Mesenchymal stem cell (in vitro differentiated cells and primary cell): Measurements from ENCODE around the gene GTF3C5.
A peak's percentile ranks its signal among the peaks of the same experiment; 100 is the strongest.

ENCODE experiments used
- DNase-seq: peaks from one replicate; pipeline ENCODE4 v3.0.0-alpha.2; 2013
- H2AFZ ChIP-seq: one replicate; pipeline ENCODE4 v1.6.1; 2013; ENCODE audit warnings: low read depth, mild to moderate bottlenecking, control low read depth, inconsistent platforms, low read length, moderate library complexity
- H2AK5ac ChIP-seq: 2 replicates; pipeline ENCODE4 v1.6.1; 2013; ENCODE audit warnings: low read length, moderate library complexity, mild to moderate bottlenecking, inconsistent platforms; ENCODE audit not compliant: severe bottlenecking
- H2BK120ac ChIP-seq: one replicate; pipeline ENCODE4 v1.6.1; 2013; ENCODE audit warnings: low read depth, mild to moderate bottlenecking, inconsistent platforms, low read length, moderate library complexity
- H2BK12ac ChIP-seq, 2 experiments: one replicate each; pipeline ENCODE4 v1.6.1; 2013; ENCODE audit warnings: inconsistent platforms in 2 of 2, low read length in 2 of 2, mild to moderate bottlenecking in 2 of 2, moderate library complexity in 2 of 2, control low read depth in 1 of 2
- H2BK15ac ChIP-seq: one replicate; pipeline ENCODE4 v1.6.1; 2013; ENCODE audit warnings: mild to moderate bottlenecking, low read depth, inconsistent platforms; ENCODE audit not compliant: poor library complexity, severe bottlenecking
- H2BK5ac ChIP-seq: 2 replicates; pipeline ENCODE4 v1.6.1; 2013; ENCODE audit warnings: low read depth, mild to moderate bottlenecking, low read length, control low read depth, inconsistent platforms; ENCODE audit not compliant: poor library complexity, severe bottlenecking
- H3K14ac ChIP-seq, 2 experiments: one replicate each; pipeline ENCODE4 v1.6.1; 2013; ENCODE audit warnings: inconsistent platforms in 2 of 2, low read length in 2 of 2, control low read depth in 1 of 2, mild to moderate bottlenecking in 1 of 2, moderate library complexity in 1 of 2
- H3K18ac ChIP-seq, 2 experiments: one replicate each; pipeline ENCODE4 v1.6.1; 2013; ENCODE audit warnings: inconsistent platforms in 2 of 2, low read length in 2 of 2, control low read depth in 1 of 2, low read depth in 1 of 2, mild to moderate bottlenecking in 1 of 2
- H3K23ac ChIP-seq, 2 experiments: one replicate each; pipeline ENCODE4 v1.6.1; 2013; ENCODE audit warnings: inconsistent platforms in 2 of 2, low read length in 2 of 2, mild to moderate bottlenecking in 2 of 2, moderate library complexity in 2 of 2, control low read depth in 1 of 2
- H3K27ac ChIP-seq: 2 replicates; pipeline ENCODE4 v1.5.1; 2013; ENCODE audit warnings: mild to moderate bottlenecking, moderate library complexity, low read length, control low read depth, inconsistent platforms; ENCODE audit not compliant: poor library complexity, severe bottlenecking
- H3K27me3 ChIP-seq, 2 experiments: 2 replicates each; pipeline versions ENCODE4 v1.6.1 to v1.7.0; 2013; ENCODE audit warnings: low read length in 2 of 2, mild to moderate bottlenecking in 2 of 2, moderate library complexity in 2 of 2, control low read depth in 1 of 2, inconsistent platforms in 1 of 2; ENCODE audit not compliant: control insufficient read depth in 1 of 2, insufficient read depth in 1 of 2
- H3K36me3 ChIP-seq, 2 experiments: 2 replicates each; pipeline versions ENCODE4 v1.6.1 to v1.7.0; 2013; ENCODE audit warnings: low read length in 2 of 2, control low read depth in 1 of 2, inconsistent platforms in 1 of 2, low read depth in 1 of 2, mild to moderate bottlenecking in 1 of 2; ENCODE audit not compliant: insufficient read depth in 2 of 2, control insufficient read depth in 1 of 2
- H3K4ac ChIP-seq, 2 experiments: one replicate each; pipeline ENCODE4 v1.6.1; 2013; ENCODE audit warnings: inconsistent platforms in 2 of 2, low read length in 2 of 2, mild to moderate bottlenecking in 2 of 2, moderate library complexity in 2 of 2, control low read depth in 1 of 2, low read depth in 1 of 2
- H3K4me1 ChIP-seq: 2 replicates; pipeline ENCODE4 v1.6.1; 2013; ENCODE audit warnings: low read depth, low read length, control low read depth; ENCODE audit not compliant: control insufficient read depth, insufficient read depth
- H3K4me2 ChIP-seq: 2 replicates; pipeline ENCODE4 v1.6.1; 2013; ENCODE audit warnings: low read length, mild to moderate bottlenecking, inconsistent platforms; ENCODE audit not compliant: poor library complexity, severe bottlenecking
- H3K4me3 ChIP-seq, 2 experiments: 2 replicates each; pipeline versions ENCODE4 v1.5.1 to v1.7.0; 2013; ENCODE audit warnings: low read length in 2 of 2, mild to moderate bottlenecking in 2 of 2, control low read depth in 1 of 2, low read depth in 1 of 2; ENCODE audit not compliant: insufficient read depth in 1 of 2
- H3K79me1 ChIP-seq: replicated peaks from 2 replicates; pipeline ENCODE4 v1.6.1; 2013; ENCODE audit warnings: mild to moderate bottlenecking, control low read depth, low read length, inconsistent platforms; ENCODE audit not compliant: poor library complexity, severe bottlenecking
- H3K9ac ChIP-seq: 2 replicates; pipeline ENCODE4 v1.7.0; 2013; ENCODE audit warnings: mild to moderate bottlenecking, low read length, moderate library complexity
- H3K9me3 ChIP-seq: 2 replicates; pipeline ENCODE4 v1.7.0; 2013; ENCODE audit warnings: mild to moderate bottlenecking, low read length; ENCODE audit not compliant: control insufficient read depth
- H4K8ac ChIP-seq: one replicate; pipeline ENCODE4 v1.6.1; 2013; ENCODE audit warnings: inconsistent platforms, mild to moderate bottlenecking, low read length, moderate library complexity
- H4K91ac ChIP-seq: one replicate; pipeline ENCODE4 v1.6.1; 2013; ENCODE audit warnings: mild to moderate bottlenecking, low read length, inconsistent platforms
- WGBS: methylation state at CpG from one replicate; pipeline ENCODE4 v1.1.7; 2013; ENCODE audit warnings: mixed read lengths; 5-methylcytosine and 5-hydroxymethylcytosine counted together

The GTF3C5 gene

DNA sequence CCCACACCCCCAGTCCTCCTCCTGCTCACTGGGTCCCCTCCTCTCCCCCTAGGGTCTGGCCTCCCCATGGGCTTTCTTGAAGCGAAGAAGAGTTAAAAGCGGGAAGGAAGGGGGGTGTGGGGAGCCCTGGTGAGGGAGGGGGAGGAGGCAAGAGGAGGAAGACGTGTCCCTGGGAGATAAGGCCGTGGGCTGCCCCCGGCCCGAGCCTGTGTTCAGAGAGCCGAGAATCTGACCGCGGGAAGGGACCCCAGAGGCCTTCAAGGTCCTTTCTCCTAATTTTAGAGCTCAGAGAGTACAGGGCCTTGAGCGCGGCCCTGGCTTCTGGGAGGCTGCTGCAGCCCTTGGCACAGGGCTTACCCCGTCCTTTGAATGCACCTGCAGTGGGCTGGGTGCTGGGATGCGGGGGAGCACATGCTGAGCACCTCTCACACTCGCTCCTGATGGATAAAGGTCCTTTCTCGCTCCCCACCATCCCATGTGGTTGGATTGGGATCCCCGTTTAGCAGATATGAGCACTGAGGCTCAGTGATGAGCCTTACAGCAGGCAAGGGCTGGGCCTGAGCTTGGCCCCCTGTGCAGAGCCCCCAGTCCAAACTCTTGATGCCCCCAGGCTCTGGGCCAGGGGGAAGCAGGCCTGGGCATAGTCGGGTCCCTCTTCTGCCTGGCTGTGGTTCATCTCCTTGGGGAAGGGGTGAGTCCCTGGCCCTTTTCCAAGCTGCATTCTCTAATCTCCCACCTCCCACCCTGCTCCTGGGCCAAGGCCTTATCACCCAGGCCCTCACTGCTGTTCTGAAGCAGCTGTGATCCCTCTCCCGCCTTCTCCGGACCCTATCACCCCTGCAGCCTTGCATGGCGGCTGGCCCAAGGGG, 46.4 kb upstream of the GTF3C5 start:
- Histone ChIP-seq H2AFZ (no peak overlapping the region), H3K36me3 (no peaks in the 10 kb centered on the region), H3K4ac (no peak overlapping the region), H3K9me3 (no peaks in the 10 kb centered on the region), H2BK12ac (no peak overlapping the region), H3K23ac (no peak overlapping the region), H2BK5ac (no peak overlapping the region), H3K4me1 (peaks cover 5% of the 10 kb centered on the region), H3K14ac (peak overlapping the region in 1 of 2 experiments; percentile 22), H3K27me3 (peaks cover 74 to 84% of the 10 kb centered on the region in 2 experiments), H3K79me1 (no peaks in the 10 kb centered on the region), H2BK15ac (no peak overlapping the region), H3K4me3 (no peak overlapping the region), H4K91ac (no peak overlapping the region), H3K9ac (no peak overlapping the region), H4K8ac (no peak overlapping the region), H2AK5ac (no peak overlapping the region), H2BK120ac (no peak overlapping the region), H3K4me2 (no peak overlapping the region), H3K27ac (no peak overlapping the region), H3K18ac (no peak overlapping the region)
- 74% methylated on average over 20 of the region's 20 CpGs for WGBS
- DNase-seq: no peak

DNA sequence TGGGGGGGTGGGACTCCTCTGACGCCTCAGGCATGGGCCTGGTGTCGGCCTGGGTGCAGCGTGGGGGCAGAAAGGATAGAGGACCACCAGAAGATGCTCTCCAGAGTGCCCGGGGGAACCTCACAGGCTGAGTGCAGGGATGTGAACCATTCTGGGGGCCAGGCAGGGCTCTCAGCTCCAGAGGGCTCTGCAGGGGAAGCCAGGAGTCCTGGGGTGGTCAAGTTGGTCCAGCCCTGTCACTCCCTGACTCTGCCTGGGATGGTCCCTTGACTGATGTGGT, 45.8 kb upstream of the GTF3C5 start:
- H3K27me3 ChIP-seq: peaks cover 69 to 83% of the 10 kb centered on the region in 2 experiments
- H3K4me1 ChIP-seq: peaks cover 5% of the 10 kb centered on the region
- WGBS: 63% methylated on average over 4 of the region's 4 CpGs
- no peak overlapping the region for H3K4ac ChIP-seq
- H2BK5ac ChIP-seq: no peak overlapping the region
- no peaks in the 10 kb centered on the region for H3K9me3 ChIP-seq
- no peak overlapping the region for H2AK5ac ChIP-seq
- no peak overlapping the region for H3K23ac ChIP-seq
- no peak overlapping the region for H3K9ac ChIP-seq
- no peak overlapping the region for H2BK12ac ChIP-seq
- H2BK120ac ChIP-seq: no peak overlapping the region
- H4K91ac ChIP-seq: no peak overlapping the region
- no peak overlapping the region for H2AFZ ChIP-seq
- no peaks in the 10 kb centered on the region for H3K36me3 ChIP-seq
- no peak overlapping the region for H3K27ac ChIP-seq
- H3K14ac ChIP-seq: no peak overlapping the region
- H3K4me2 ChIP-seq: no peak overlapping the region
- no peaks in the 10 kb centered on the region for H3K79me1 ChIP-seq
- no peak for DNase-seq
- H4K8ac ChIP-seq: no peak overlapping the region
- no peak overlapping the region for H3K18ac ChIP-seq
- no peak overlapping the region for H3K4me3 ChIP-seq
- H2BK15ac ChIP-seq: no peak overlapping the region

DNA sequence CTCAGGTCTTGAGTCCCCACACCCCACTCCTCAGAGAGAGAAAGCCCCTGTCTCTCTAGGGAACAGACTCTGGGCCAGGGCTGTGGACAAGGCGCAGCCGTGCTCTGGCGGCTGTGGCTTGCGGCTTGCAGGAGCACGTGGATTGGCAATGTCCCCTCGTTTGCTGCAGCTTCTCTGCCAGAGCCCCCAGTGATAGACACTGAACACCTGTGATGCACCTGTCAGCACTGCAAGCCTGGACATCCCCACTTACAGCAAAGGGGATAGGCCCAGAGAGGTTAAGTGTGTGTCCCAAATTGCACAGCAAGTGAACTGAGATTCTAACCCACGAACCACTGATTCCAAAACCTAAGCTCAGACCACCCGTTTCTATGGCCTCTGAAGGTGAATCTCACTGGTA, 45.3 kb upstream of the GTF3C5 start:
- Histone ChIP-seq H2BK120ac (no peak overlapping the region), H3K27ac (no peak overlapping the region), H2BK15ac (no peak overlapping the region), H3K36me3 (no peaks in the 10 kb centered on the region), H2AFZ (no peak overlapping the region), H3K18ac (no peak overlapping the region), H3K27me3 (peaks cover 64 to 83% of the 10 kb centered on the region in 2 experiments), H3K4me1 (peaks cover 5% of the 10 kb centered on the region), H3K79me1 (no peaks in the 10 kb centered on the region), H4K91ac (no peak overlapping the region), H3K23ac (no peak overlapping the region), H3K9me3 (no peaks in the 10 kb centered on the region), H3K14ac (no peak overlapping the region), H2AK5ac (no peak overlapping the region), H3K4me2 (no peak overlapping the region), H2BK5ac (no peak overlapping the region), H2BK12ac (no peak overlapping the region), H3K4ac (no peak overlapping the region), H3K9ac (no peak overlapping the region), H3K4me3 (no peak overlapping the region), H4K8ac (no peak overlapping the region)
- DNase-seq: no peak
- WGBS: 83% methylated on average over 8 of the region's 8 CpGs

DNA sequence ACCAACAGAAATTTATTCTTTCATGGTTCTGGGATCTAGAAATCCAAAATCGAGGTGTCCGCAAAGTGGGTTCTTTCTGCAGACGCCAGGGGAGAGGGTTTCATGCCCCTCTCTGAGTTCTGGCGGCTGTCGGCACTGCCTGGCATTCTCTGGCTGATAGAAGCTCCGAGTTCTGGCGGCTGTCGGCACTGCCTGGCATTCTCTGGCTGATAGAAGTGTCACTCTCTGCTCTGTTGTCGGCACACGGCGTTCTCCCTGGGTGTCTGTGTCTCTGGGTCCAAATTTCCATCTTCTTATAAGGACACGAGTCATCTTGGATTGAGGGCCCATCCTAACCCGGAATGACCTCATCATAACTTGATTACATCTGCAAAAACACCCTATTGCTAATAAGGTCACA, 44.7 kb upstream of the GTF3C5 start:
- H3K79me1 ChIP-seq: no peaks in the 10 kb centered on the region
- H3K4ac ChIP-seq: no peak overlapping the region
- H3K9ac ChIP-seq: no peak overlapping the region
- peaks cover 63 to 83% of the 10 kb centered on the region in 2 experiments for H3K27me3 ChIP-seq
- no peaks in the 10 kb centered on the region for H3K9me3 ChIP-seq
- no peak overlapping the region for H2BK5ac ChIP-seq
- H3K4me1 ChIP-seq: peaks cover 5% of the 10 kb centered on the region
- H3K23ac ChIP-seq: no peak overlapping the region
- no peaks in the 10 kb centered on the region for H3K36me3 ChIP-seq
- H2BK120ac ChIP-seq: no peak overlapping the region
- H4K91ac ChIP-seq: no peak overlapping the region
- DNase-seq: no peak
- H4K8ac ChIP-seq: no peak overlapping the region
- H2BK12ac ChIP-seq: no peak overlapping the region
- no peak overlapping the region for H3K4me3 ChIP-seq
- no peak overlapping the region for H3K14ac ChIP-seq
- no peak overlapping the region for H2BK15ac ChIP-seq
- H3K27ac ChIP-seq: no peak overlapping the region
- H2AFZ ChIP-seq: no peak overlapping the region
- no peak overlapping the region for H3K18ac ChIP-seq
- 87% methylated on average over 11 of the region's 13 CpGs for WGBS
- H2AK5ac ChIP-seq: no peak overlapping the region
- H3K4me2 ChIP-seq: no peak overlapping the region
